Endothelial cell of umbilical vein (primary cell): Measurements from ENCODE around the gene SLC34A2.

ENCODE experiments used
- FOS ChIP-seq: IDR thresholded peaks from 2 replicates; pipeline ENCODE4 v1.6.1; 2011; ENCODE audit warnings: mild to moderate bottlenecking, low read length, moderate library complexity, borderline replicate concordance; ENCODE audit not compliant: insufficient read depth
- POLR2A ChIP-seq: IDR thresholded peaks from 2 replicates; pipeline ENCODE4 v1.6.1; 2012; ENCODE audit warnings: low read depth, mild to moderate bottlenecking, control low read depth, low read length

GRCh38 chr4:25727711-25728493, 72.3 kb downstream of the SLC34A2 start:
- TF ChIP-seq FOS (no peak), POLR2A (no peak)
